NCI-H82 treated with DMSO at 0.1 percent for 48 hours (cell line): ENCODE measurements around the gene ENTHD1.

ENCODE experiments used
- DNase-seq: peaks from one replicate; lab custom pipeline; 2025; ENCODE audit not compliant: unreplicated experiment; lab: John Stamatoyannopoulos, UW

ENTHD1 gene

DNA sequence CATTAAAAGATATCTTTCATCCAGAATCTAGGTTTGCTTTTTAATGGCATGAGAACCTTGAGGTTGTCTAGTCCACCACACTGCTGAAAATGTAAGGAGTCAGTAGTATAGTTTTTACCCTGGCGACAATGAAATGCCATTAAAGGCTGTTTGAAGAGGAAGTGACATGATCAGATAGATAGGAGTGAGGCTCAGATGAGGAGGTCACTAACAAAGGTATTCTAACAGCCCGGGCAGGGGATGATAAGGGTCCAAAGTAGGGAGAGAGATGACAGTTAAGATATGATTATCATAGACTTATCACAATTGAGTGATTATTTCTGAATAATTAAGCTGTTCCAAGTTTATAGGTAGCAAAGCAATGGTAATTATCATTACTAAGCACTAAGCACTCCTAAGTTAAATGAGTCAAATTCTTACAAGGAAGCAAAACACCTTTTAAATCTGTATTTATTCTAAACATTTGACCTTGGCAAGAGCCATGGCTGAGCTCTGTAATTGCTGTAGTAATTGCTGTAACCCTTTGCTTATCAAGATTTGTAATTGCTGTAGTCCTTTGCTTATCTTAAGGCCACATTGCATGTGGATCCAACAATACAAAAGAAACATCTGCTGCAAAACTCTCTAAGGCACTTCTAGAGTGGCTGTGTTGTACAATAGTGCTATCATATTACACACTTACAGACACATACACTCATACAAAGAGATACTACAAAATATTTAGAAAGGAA, 92.6 kb downstream of the ENTHD1 start:
- DNase-seq, result no peak

DNA sequence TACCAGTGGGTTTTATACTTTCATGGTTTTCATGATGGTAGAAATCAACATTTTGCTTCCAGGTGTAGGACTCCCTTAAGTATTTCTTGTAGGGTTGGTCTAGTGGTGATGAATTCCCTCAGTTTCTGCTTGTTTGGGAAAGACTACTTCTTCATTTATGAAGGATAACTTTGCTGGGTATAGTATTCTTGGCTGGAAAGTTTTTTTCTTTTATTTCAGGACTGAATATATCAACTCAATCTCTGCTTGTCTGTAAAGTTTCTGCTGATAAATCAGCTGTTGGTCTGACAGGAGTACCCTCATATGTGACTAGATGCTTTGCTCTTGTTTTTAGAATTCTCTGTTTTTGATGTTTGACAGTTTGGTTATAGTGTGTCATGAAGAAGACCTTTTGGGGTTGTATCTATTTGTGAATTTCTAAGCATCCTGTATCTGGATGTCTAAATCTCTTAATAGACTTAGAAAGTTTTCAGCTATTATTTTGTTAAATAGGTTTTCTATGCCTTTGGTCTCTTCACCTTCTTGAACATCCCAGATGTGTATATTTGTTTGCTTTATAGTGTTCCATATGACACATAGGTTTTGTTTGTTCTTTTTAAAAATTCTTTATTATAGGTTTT, 95.9 kb downstream of the ENTHD1 start:
- no peak for DNase-seq

- DNase-seq, result no peak
Observed at GRCh38 chr22:39789788-39790187, 103.8 kb downstream of the ENTHD1 start.

- no peak for DNase-seq
Observed at GRCh38 chr22:39785232-39785631, 108.3 kb downstream of the ENTHD1 start.

DNA sequence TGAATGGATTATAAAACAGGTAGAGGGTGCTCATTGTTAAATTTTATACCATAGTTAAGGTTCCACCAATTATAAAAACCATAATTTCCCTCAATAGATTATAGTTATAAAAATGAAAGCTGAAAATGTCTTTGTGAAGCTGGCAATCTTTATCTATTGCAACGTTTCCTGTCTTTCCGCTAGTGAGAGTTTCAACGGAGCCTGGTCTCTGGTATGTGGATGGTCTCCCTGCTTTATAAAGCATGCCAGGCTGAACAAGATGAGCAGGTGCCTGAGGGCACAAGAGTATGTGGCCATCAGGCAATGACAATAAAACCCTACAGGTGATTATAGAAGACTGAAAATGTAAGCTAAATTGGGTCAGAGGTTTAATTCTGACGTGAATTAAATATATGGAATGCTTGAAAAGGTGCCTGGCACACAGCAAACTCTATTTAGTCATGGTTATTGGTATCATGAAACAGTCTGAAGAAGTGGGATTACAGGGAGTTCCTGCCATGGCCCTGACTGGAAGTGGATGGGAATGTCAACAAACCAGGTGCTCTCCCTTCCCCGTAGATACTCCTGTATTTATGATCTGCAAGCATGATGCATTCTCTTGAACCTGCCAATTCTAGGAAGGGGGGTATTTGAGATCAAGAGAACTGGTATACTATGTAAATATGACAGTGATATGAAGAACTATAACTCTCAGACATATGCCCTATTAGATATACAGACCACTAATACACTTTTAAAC, 115.7 kb downstream of the ENTHD1 start:
- DNase-seq, result no peak

- DNase-seq, result no peak
Observed at GRCh38 chr22:39776295-39777009, 117.1 kb downstream of the ENTHD1 start.

- no peak for DNase-seq
Observed at GRCh38 chr22:39773976-39774539, 119.5 kb downstream of the ENTHD1 start.

GRCh38 chr22:39773503-39773902, 120.1 kb downstream of the ENTHD1 start:
- no peak for DNase-seq

DNA sequence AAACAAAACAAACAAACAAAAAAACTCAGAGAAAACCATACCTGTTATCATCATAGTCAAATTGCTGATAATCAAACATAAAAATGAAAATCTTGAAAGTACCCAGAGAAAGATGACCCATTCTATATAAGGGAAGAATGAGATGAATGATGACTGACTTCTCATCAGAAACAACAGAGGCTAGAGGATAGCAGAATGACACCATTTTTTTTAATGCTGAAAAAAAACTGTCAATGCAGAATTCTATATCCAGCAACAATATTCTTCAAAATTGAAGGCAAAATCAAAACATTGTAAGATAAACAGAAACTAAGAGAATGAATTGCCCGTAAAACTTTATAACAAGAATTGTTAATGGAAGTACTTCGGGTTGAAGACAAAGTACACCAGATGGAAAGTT, 122.1 kb downstream of the ENTHD1 start:
- DNase-seq, result no peak

GRCh38 chr22:39765661-39766060, 127.9 kb downstream of the ENTHD1 start:
- DNase-seq, result no peak

DNA sequence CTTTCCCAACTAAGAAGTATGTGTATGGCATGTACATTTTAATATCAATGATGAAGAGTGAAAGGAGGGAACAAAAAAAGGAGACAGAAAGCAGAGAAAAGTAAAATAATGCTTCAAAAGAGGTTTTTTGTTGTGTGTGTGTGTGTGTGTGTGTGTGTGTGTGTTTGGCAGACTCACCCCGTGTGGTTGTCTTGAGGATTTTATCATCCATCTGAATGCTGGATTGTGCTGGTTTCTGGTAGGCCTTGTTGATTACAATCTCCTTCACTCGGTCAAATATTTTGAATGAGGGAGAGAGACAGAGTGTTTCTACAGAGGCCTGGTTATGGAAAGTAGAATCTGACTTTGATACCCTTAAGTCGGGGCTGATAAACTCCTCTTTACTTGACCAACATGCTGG, 128.5 kb downstream of the ENTHD1 start:
- DNase-seq, result no peak

GRCh38 chr22:39763276-39763675, 130.3 kb downstream of the ENTHD1 start:
- DNase-seq, result no peak

DNA sequence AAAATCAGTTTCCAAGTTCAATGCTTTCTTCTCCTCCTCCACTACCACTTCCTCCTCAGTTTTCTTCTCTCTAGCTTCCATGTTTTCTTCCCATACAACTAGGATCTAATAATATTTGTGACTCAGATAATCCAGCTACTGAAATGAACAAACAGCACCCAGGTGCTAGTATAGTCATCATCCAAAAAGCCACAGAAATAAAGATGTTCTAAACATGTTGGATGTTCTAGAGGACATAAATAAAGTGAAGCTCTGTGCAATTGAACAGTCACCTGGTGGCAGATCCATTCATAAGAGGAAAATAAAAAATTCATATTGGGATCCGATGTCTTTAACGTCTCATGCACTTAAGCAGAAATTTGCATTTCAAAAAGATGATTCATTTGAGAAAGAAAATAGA, 142.8 kb downstream of the ENTHD1 start:
- DNase-seq, result no peak

DNA sequence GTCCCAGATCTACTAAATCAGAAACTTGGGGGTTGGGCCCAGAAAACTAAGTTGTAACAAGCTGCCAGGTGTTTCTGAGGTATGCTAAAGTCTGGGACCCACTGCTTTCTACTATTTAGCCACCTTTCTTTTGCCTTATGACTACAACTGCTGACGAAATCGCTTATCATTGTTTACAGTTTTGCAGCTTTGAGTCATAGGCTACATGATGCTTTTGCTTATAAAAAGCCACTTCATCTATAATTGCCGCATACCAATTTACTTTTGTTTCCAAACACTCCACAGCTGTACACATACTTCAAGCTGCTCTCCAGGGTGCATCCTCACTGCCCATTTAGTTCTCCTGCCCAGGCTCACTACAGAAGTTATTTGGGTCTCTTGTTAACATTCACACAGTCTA, 144.7 kb downstream of the ENTHD1 start:
- DNase-seq, result no peak

GRCh38 chr22:39746600-39747262, 146.8 kb downstream of the ENTHD1 start:
- no peak for DNase-seq

- DNase-seq, result no peak
Observed at GRCh38 chr22:39745789-39746188, 147.8 kb downstream of the ENTHD1 start.

DNA sequence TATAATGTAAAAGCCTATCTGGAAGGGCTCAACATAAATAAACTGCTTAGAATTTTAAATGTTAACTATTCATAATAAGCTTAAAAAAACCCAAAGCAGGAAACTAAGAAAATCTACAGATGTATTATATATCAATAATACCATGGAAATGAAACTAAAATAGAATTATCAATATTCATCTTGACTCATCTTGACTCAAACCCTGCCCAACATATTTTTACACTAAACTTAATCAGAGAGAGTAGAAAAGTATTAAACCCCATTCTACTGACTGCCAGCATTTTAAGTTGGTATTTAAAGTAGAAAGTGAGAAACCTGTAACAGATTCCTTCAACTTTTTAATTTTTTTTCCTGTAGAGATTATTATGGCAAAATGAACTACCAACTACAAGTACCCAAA, 149.2 kb downstream of the ENTHD1 start:
- DNase-seq, result no peak

DNA sequence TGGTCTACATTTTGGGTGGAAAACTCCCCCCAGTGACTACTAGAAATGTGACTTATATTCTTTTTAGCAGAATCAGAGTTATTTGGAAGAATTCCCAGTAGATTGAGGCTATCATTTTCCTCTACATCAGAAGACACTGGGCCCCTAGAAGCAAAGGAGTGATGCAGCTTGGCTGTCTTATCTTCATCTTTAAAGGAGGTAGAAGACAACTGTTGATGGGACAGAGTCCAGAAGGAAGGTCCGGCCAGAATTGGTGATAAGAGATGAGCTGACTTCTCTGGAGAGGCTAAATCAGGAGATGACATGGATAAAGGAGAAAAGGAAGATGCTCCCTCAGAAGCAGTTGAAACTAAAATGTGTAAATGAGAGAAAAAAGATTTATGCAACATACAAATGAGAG, 149.6 kb downstream of the ENTHD1 start:
- no peak for DNase-seq

DNA sequence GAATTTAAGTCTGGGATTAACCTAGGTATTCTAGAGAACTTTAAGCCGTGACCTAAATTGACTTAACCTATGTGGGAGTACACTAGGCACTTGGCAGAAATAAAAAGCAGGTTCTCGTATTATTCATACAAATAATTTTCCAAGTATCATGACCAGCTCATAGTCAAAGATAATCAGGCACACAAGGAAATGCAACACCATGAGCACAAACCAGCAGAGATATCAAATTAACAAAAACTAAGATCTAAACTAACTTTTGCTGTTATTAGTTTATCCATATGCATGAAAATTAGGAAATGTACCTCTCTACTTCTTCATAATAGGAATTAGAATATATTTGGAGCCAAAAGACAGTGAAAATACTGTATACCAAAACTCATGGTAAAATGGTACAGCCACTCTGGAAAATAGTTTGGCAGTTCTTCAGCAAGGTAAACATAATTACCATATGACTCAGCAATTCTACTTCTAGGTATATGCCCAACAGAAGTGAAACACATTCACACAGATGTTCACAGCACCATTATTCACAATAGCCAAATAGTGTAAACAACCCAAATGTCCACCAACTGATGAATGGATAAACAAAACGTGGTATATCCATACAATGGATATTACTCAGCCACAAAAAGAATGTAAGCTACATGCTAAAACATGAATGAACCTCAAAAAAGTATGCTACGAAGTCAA, 154.1 kb downstream of the ENTHD1 start:
- no peak for DNase-seq

- no peak for DNase-seq
Observed at GRCh38 chr22:39738746-39739145, 154.8 kb downstream of the ENTHD1 start.
